Gastroesophageal sphincter (tissue), 3 donors: ENCODE results near the gene ZGPAT.

Experiments used
- EP300 ChIP-seq: sonication (generic); formaldehyde crosslinking; IDR thresholded peaks from one replicate; pipeline ENCODE4 v1.6.1; 2017; ENCODE audit warnings: antibody characterized with exemption, mild to moderate bottlenecking
- POLR2A ChIP-seq, 2 donors: fragments of 450-650 bp; IDR thresholded peaks; one replicate each; pipeline ENCODE4 v1.6.1; 2017; ENCODE audit warnings: antibody characterized with exemption in 2 of 2, mild to moderate bottlenecking in 2 of 2, moderate library complexity in 1 of 2
- POLR2AphosphoS5 ChIP-seq: sonication (generic); formaldehyde crosslinking; IDR thresholded peaks from one replicate; pipeline ENCODE4 v1.6.1; 2017; ENCODE audit warnings: antibody characterized with exemption
- TF ChIP-seq, protein P1 (sequence below), 4 experiments: fragments of 200-600 bp in 2 of 4; fragments of 450-650 bp in 2 of 4; sonication (generic) in 1 of 4; IDR thresholded peaks; one replicate each; pipeline ENCODE4 v1.5.1; 2017 to 2019; ENCODE audit warnings: antibody characterized with exemption in 4 of 4, mild to moderate bottlenecking in 2 of 4, moderate library complexity in 2 of 4

DNA sequence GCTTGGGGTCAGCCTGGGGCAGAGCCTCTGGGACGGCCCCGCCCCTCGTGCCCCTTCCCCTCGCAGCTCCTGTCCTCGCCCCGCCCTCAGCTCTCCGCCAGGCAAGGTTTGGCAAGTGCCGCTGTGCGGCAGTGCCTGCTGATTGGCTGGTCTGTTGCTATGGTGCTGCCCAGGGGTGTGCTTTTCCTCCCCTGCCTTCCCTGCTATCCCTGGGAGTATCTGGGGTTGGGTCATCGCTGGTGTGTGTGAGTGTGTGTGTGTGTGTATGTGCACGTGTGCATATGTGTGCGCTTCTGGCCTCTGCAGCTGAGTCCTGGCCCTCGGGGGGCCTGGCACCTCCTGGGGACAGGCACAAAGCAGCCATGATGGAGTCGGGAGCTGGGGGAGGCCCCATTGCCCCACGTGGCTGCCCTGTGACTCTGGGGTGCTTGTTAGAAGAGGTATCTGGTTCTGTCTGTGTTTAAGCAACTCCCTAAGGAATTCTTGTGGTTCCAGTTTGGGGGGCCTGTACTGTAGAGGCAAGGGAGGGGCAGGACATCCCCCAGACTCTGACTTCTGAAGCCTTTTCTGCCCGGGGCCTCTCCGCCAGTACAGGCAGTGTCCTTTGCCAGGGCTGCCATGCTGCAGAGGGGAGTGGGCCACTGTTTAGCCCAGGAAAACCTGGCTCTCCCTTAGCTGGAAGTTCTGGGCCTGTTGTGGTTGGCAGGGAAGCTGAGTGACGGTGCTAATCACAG is 42.8 kb upstream of the ZGPAT start:
- TF ChIP-seq POLR2AphosphoS5 (no peak), POLR2A (IDR thresholded peaks at IDR 0.05) (no peak), EP300 (no peak)
- TF ChIP-seq, protein P1, sequence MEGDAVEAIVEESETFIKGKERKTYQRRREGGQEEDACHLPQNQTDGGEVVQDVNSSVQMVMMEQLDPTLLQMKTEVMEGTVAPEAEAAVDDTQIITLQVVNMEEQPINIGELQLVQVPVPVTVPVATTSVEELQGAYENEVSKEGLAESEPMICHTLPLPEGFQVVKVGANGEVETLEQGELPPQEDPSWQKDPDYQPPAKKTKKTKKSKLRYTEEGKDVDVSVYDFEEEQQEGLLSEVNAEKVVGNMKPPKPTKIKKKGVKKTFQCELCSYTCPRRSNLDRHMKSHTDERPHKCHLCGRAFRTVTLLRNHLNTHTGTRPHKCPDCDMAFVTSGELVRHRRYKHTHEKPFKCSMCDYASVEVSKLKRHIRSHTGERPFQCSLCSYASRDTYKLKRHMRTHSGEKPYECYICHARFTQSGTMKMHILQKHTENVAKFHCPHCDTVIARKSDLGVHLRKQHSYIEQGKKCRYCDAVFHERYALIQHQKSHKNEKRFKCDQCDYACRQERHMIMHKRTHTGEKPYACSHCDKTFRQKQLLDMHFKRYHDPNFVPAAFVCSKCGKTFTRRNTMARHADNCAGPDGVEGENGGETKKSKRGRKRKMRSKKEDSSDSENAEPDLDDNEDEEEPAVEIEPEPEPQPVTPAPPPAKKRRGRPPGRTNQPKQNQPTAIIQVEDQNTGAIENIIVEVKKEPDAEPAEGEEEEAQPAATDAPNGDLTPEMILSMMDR (IDR thresholded peaks at IDR 0.05): no peak
